Activated gamma-delta T cell treated with anti-CD3 and anti-CD28 coated beads, Interleukin-2, amount 50 U/mL, for 16 hours (primary cell): Measurements from ENCODE around the gene SORCS1.

Source experiments
- DNase-seq: peaks from one replicate; pipeline ENCODE4 v3.0.0-alpha.2; 2020; ENCODE audit warnings: low read depth

The SORCS1 gene

GRCh38 chr10:106655636-106656035 lies 508.9 kb downstream of the SORCS1 start:
- DNase-seq, result no peak

DNA sequence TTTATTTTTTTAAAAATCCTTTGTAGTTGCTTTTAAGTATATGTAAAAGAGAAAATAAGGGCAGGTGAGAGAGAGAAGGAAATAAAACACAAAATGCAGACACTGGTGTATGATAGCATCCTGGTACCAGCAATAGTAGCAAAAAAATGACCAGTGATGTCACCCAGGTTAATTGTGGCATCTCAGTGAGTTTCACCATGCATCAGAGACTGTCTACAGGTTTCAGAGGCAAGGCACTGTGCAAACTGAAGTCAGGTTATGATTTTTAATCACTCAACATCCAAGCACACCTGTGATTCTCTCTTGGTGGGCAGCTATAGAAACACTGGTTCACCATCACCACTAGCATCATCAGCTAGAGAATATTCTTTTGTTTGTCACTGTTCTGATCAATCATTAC lies 509.3 kb downstream of the SORCS1 start:
- DNase-seq, result no peak

DNA sequence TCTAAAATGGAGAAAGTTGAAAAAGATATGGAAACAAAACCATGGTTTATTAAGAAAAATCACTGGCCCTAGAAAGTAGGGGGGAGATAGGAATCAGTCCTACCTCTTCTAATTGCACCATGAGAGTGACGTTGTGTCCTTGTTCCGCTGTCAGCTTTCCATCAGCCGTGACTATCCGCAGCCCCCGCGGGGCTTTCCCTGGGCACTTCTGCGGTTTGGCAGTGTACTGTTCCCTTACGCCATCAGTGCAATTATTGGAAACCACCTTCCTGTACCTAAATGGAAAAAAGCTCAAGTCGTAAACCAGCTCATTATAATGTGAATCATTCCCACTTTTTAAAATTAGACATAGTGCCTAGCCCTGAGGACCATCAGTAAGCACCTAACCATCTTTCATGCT lies 512.2 kb downstream of the SORCS1 start:
- DNase-seq, result no peak

- no peak for DNase-seq
Measured at GRCh38 chr10:106648534-106649481, 515.7 kb downstream of the SORCS1 start.

GRCh38 chr10:106643473-106643872 lies 521.0 kb downstream of the SORCS1 start:
- DNase-seq, result no peak

GRCh38 chr10:106637873-106638272 lies 526.6 kb downstream of the SORCS1 start:
- no peak for DNase-seq

GRCh38 chr10:106636766-106637491 lies 527.6 kb downstream of the SORCS1 start:
- DNase-seq, result no peak

DNA sequence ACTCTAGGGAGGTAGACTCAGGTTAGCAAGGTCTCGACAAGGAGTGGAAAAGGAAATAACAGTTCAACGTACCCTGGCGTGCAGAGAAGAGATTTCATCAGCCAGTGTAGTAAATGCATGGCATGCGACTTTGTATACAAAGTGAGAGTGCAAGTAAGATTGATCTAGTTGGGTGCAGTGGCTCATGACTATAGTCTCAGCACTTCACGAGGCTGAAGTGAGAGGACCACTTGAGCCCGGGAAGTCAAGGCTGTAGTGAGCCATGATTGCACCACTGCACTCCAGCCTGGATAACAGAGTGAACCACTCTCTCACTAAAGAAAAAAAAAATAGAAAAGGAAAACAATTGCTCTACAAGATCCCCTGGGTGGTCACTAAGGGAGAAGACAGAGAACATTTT lies 528.6 kb downstream of the SORCS1 start:
- DNase-seq, result no peak

DNA sequence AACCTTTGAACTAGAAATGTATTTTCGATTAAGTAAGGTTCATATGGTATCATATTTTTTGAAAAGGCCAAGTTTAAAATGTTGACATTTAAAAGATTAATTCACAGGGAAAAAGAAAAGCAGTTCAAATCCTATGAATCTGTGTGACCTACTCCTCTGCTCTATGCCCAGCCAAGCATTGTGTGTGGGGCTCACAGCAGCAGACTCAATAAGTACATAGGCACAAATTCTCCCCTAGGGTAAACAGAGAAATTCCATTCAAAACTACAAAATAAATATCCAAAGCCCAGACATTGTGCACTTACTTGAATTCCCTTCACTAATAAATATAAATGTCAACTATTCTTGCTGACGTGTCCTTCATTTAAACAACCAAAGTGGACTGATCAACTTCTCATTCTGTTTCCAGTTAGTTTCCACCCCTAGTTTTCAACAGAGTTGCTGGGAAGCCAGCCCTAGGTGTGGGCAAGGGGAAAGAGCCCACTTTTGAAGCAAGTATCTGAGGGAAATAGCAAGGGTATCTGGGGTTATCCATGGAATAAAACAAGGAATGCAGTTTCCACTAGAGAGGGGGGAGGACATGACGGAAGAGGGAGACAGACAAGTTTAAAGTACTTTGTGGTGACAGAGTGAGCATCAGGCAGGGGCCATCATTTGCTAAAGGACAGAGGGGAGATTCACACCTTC lies 533.3 kb downstream of the SORCS1 start:
- no peak for DNase-seq

- no peak for DNase-seq
Measured at GRCh38 chr10:106626371-106626770, 538.1 kb downstream of the SORCS1 start.

DNA sequence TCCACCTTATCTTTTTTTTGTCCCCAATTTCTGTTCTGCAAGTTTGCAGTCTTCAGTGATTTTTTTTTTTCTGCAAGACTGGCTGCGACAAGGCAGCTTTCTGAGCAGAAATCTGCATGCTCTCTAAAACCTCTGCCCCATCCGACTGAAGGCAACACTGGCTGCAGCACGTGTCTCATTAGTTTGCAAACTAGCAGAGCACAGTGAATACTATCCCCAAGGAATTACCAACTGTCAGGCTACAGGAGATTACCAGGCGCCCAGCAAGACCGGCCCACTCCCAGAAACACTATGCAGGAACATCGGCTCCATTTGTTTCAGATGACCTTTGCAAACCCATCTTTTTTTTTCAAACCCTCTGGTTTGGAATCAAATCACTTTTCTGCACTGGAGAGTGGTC lies 538.8 kb downstream of the SORCS1 start:
- DNase-seq, result no peak

DNA sequence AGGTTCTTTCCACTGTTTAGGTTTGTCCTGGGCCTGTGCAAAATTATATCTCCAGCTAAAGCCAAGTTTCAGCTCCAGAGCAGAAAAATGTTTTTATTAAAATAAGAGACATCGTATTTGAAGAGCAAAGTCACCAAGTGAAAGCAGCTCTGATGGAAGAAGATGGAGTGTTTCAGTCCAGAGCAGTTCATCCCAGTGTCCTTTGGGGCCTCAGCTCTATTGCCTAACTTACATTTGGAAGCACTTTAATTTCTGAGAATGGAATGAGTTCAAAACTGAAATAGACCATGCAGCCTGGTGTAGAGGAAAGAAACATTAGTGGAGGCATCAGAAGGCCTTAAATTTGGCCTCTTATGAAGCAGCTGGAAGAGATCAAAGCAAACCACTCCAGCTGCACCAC lies 545.2 kb downstream of the SORCS1 start:
- DNase-seq, result no peak

- DNase-seq, result no peak
Measured at GRCh38 chr10:106618646-106619045, 545.9 kb downstream of the SORCS1 start.

- DNase-seq, result no peak
Measured at GRCh38 chr10:106615081-106615480, 549.4 kb downstream of the SORCS1 start.

DNA sequence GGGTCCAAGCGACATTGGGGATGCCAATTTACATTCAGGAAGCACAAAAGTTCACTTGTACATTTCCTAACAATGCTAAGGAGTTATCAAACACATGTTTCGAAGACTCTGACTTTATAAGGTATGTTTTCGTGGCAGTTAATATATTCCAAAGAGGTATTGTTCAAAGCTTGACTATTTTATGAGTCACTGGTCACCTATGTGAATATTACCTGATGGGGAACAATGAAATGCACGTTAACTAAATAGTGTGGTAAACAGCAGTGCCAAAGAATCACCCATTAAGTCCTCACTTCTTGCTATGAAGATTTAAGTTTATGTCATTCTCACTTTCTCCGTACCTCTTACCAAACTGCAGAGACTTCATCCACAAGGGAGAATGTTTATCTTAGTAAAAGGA lies 550.2 kb downstream of the SORCS1 start:
- DNase-seq, result no peak

- DNase-seq, result no peak
Measured at GRCh38 chr10:106612381-106612780, 552.1 kb downstream of the SORCS1 start.

DNA sequence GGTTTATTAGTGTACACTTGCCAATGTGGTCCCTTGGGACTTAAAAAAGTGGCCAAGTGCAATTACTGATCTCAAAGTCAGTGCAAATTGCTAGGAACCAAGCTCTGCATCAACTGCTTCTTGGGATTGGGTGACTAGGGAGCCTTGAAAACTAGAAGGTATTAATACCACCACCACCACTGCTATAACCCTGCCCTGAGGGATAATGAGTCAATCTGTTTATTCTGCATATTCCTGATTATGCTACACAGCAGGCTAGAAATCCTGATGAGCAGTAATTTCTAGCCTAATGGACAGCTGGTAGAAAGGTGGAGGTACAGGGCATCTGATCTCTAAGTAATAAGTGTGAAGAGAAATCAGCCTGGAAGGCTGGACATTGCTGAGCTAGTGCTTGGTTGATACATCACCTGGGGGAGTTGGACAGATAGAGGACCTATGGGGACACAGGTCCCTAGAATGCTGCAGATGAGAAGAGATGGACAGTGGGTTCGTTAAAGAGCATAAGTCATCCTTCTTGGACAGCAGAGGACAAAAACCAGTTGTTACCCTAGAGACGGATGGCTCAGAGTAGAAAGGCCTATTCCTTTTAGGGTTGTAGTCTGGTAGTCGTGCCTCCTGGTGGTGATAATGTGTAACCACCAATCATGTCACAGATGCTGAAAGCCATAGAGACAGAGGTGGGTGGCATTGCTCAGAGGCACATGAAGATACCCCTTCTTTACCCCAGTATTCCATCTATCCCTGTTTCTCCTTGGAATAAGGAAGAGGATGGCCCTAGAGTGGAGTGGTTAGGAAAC lies 554.8 kb downstream of the SORCS1 start:
- no peak for DNase-seq

DNA sequence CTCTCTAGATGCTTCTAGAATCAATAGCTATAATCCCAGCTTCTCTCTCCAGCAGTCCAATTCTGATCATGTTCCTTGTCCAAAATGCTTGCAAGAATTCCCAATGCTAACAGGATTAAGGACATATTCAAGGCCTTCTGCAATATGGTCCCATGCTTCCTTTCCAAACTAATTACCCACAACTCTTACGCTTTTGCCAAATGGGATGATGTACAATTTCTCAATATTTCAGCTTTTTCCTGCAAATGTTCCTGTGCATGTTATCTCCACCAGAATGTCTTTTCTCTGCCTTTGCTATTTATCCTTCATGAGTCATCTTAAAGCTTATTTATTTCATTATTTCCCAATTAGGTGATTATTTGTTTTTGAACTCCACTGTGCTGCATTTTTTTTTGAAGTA lies 556.4 kb downstream of the SORCS1 start:
- no peak for DNase-seq

DNA sequence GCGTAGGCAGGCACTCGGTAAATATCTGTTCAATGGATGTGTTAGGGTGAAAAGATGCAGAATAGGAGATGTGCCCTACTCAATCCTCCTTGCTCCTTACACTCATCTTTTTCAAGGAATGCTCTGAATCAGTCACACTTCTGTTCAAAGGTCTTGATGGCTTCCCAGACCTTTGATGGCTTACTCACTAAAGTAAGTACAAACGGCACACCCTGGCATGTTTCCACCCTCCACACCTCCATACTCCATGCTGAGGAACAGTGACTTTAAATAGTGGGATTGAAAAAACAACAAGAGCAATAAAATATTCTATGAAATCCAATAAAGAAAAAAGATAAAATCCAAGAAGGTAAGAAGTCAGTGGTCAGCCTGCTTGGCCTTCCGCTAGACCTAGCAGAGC lies 569.2 kb downstream of the SORCS1 start:
- no peak for DNase-seq

DNA sequence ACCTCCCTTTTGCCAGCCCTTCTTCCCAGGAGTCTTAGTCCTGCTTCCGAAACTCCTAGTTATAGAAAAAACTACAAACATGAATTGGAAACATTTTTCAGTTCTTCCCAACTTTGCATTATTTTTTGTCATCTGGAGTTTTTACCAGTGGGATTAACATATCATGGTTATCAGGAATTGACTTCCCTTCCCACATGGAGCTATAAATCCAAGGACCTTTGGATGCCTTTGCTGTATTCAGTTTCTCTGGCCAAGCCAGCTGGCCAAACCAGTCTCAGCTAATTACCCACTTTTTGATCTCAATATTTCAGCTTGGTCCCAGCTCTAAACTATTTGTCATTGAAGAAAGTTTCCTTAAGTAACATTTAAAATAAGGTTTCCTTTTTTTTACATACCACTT lies 570.6 kb downstream of the SORCS1 start:
- DNase-seq, result no peak

DNA sequence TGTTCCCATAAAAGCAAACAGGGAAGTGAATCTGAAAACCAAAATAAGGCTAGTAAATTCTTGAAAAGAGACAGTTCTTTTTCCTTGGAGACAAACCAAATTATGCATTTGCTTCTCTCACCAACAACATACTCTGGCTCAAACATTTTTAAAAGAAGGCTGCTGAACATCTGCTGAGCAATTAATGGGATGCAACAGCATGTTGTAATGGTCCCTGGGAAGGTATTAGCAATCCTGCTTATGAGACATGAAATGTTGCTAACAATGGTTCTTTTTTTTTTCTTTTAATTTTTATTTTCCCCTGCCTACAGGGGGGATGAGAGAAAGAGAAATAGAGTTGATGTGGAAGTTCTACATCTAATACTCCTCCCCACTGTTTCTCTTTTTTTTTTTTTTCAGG lies 572.1 kb downstream of the SORCS1 start:
- DNase-seq, result no peak

DNA sequence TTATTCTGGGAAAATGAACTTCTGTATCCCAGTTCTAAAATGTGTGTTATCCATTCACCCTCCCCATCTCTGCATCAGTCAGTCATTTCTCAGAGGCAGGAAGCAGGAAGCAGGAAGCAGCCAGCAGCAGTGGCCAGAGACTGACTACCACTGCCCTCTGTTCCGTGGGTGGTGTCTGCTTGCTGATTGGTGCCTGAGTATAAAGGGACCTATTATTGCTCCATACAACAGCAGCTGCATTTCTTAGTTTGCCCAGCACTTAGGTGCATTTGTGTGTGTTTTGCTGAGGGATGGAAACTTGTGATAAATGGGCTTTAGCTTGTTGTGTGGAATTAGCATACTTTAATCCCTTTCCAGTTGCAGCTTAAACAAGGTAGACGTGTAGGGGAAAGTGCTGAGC lies 582.2 kb downstream of the SORCS1 start:
- no peak for DNase-seq
